Endodermal cell (in vitro differentiated cells): Measurements from ENCODE around the gene TBL1XR1. TPM values are rescaled to one million over a fixed set of nuclear protein-coding genes. Genes with fewer than 3 reads are reported as not detected.

Experiments
- DNase-seq: peaks from one replicate; pipeline ENCODE4 v3.0.0-alpha.2; 2017
- H3K27ac ChIP-seq: 2 replicates; pipeline ENCODE4 v1.5.1; 2013; ENCODE audit warnings: mild to moderate bottlenecking, low read depth, low read length, moderate library complexity
- H3K27me3 ChIP-seq: 2 replicates; pipeline ENCODE4 v1.6.1; 2013; ENCODE audit warnings: mild to moderate bottlenecking, low read length, moderate library complexity; ENCODE audit not compliant: insufficient read depth, control insufficient read depth, poor library complexity, severe bottlenecking
- H3K36me3 ChIP-seq: 2 replicates; pipeline ENCODE4 v1.7.0; 2013; ENCODE audit warnings: mild to moderate bottlenecking, low read length, moderate library complexity; ENCODE audit not compliant: control insufficient read depth, insufficient read depth
- H3K4me1 ChIP-seq: one replicate; pipeline ENCODE4 v1.7.0; 2013; ENCODE audit warnings: low read length; ENCODE audit not compliant: control insufficient read depth, insufficient read depth
- H3K4me3 ChIP-seq: 2 replicates; pipeline ENCODE4 v1.5.1; 2013; ENCODE audit warnings: mild to moderate bottlenecking, low read length, moderate library complexity
- H3K9ac ChIP-seq: 2 replicates; pipeline ENCODE4 v1.6.1; 2013; ENCODE audit warnings: mild to moderate bottlenecking, low read length, moderate library complexity; ENCODE audit not compliant: poor library complexity, severe bottlenecking; ENCODE audit errors: extremely low read depth
- H3K9me3 ChIP-seq: 2 replicates; pipeline ENCODE4 v1.6.1; 2013; ENCODE audit warnings: mild to moderate bottlenecking, low read length, moderate library complexity; ENCODE audit not compliant: control insufficient read depth
- H3K27ac Mint-ChIP-seq: 2 replicates; pipeline ENCODE4 v1.8.0; 2020; ENCODE audit warnings: mixed read lengths
- H3K27me3 Mint-ChIP-seq: 2 replicates; pipeline ENCODE4 v1.8.0; 2021; ENCODE audit warnings: mild to moderate bottlenecking, mixed read lengths; ENCODE audit not compliant: insufficient read depth
- H3K36me3 Mint-ChIP-seq: 2 replicates; pipeline ENCODE4 v1.8.0; 2020; ENCODE audit warnings: low read depth, mixed read lengths
- H3K4me1 Mint-ChIP-seq: 2 replicates; pipeline ENCODE4 v1.8.0; 2020; ENCODE audit warnings: mixed read lengths
- H3K4me3 Mint-ChIP-seq: 2 replicates; pipeline ENCODE4 v1.8.0; 2020; ENCODE audit warnings: mild to moderate bottlenecking, moderate library complexity, mixed read lengths
- H3K9me3 Mint-ChIP-seq: 2 replicates; pipeline ENCODE4 v1.8.0; 2020; ENCODE audit warnings: mild to moderate bottlenecking, mixed read lengths
- CTCF ChIP-seq: fragments of 200-600 bp; sonication (generic); conservative IDR thresholded peaks from 2 replicates; pipeline ENCODE4 v1.5.0; 2021; ENCODE audit warnings: antibody characterized with exemption, mild to moderate bottlenecking
- WGBS, 2 experiments: methylation state at CpG; one replicate each; pipeline versions ENCODE4 v1.1.5 to v1.1.7; 2013; ENCODE audit warnings: missing lambda C conversion rate in 2 of 2, mixed read lengths in 1 of 2; ENCODE audit not compliant: insufficient coverage in 1 of 2, insufficient read length in 1 of 2; 5-methylcytosine and 5-hydroxymethylcytosine counted together
- total RNA-seq, 2 donors: library from RNA; stranded (reverse); fragmentation: NEBNext Ultra II Directional in 1 of 2; extraction: Animal tissue kit (Norgen Biotek cat#: 25700) in 1 of 2; gene quantifications; 2 replicates in 1 of 2; 3 replicates in 1 of 2; pipeline ENCODE4 v1.2.1, GENCODE V29; 2021

TBL1XR1 gene
- total RNA-seq, 2 donors from 2014 or later, result 235 to 273 TPM

- TF ChIP-seq CTCF, result no peak
- Histone ChIP-seq H3K4me3 (no peak overlapping the region), H3K27ac (no peak overlapping the region), H3K36me3 (peaks cover 59% of the 10 kb centered on the region), H3K27me3 (no peaks in the 10 kb centered on the region), H3K9ac (no peak overlapping the region), H3K4me1 (peaks cover 14% of the 10 kb centered on the region), H3K9me3 (no peaks in the 10 kb centered on the region)
- Mint-ChIP-seq H3K36me3 (peaks cover 8% of the 10 kb centered on the region), H3K4me1 (peaks cover 50% of the 10 kb centered on the region), H3K4me3 (no peak overlapping the region), H3K27me3 (no peaks in the 10 kb centered on the region), H3K27ac (peak overlapping the region; percentile 13), H3K9me3 (no peaks in the 10 kb centered on the region)
- no peak for DNase-seq
- 91 to 100% methylated on average over 2 of the region's 2 CpGs for WGBS, 2 experiments
Observed at GRCh38 chr3:177145954-177146353, 51.3 kb downstream of the TBL1XR1 start.

GRCh38 chr3:177145381-177145780 lies 51.9 kb downstream of the TBL1XR1 start:
- WGBS, 2 experiments, result 88% methylated on average over 1 of the region's 1 CpG; no CpG with 5 or more reads in 1 of the 2 experiments
- Mint-ChIP-seq H3K27ac (no peak overlapping the region), H3K27me3 (no peaks in the 10 kb centered on the region), H3K36me3 (peaks cover 8% of the 10 kb centered on the region), H3K9me3 (no peaks in the 10 kb centered on the region), H3K4me3 (no peak overlapping the region), H3K4me1 (peaks cover 46% of the 10 kb centered on the region)
- no peak for TF ChIP-seq CTCF
- no peak overlapping the region for H3K9ac ChIP-seq
- no peaks in the 10 kb centered on the region for H3K27me3 ChIP-seq
- DNase-seq, result no peak
- no peak overlapping the region for H3K27ac ChIP-seq
- H3K36me3 ChIP-seq, result peaks cover 57% of the 10 kb centered on the region
- H3K4me1 ChIP-seq, result peaks cover 12% of the 10 kb centered on the region
- H3K9me3 ChIP-seq, result no peaks in the 10 kb centered on the region
- no peak overlapping the region for H3K4me3 ChIP-seq

- no peak overlapping the region for H3K27ac ChIP-seq
- no peak for TF ChIP-seq CTCF
- no peaks in the 10 kb centered on the region for H3K27me3 Mint-ChIP-seq
- no peak overlapping the region for H3K9ac ChIP-seq
- H3K27ac Mint-ChIP-seq, result peak overlapping the region; percentile 48
- no peaks in the 10 kb centered on the region for H3K27me3 ChIP-seq
- peaks cover 8% of the 10 kb centered on the region for H3K36me3 Mint-ChIP-seq
- H3K4me1 Mint-ChIP-seq, result peaks cover 41% of the 10 kb centered on the region
- H3K4me1 ChIP-seq, result peaks cover 10% of the 10 kb centered on the region
- H3K4me3 ChIP-seq, result no peak overlapping the region
- no peaks in the 10 kb centered on the region for H3K9me3 Mint-ChIP-seq
- H3K36me3 ChIP-seq, result peaks cover 56% of the 10 kb centered on the region
- no peak overlapping the region for H3K4me3 Mint-ChIP-seq
- 94 to 100% methylated on average over 1 to 3 of the region's 3 CpGs for WGBS, 2 experiments
- no peaks in the 10 kb centered on the region for H3K9me3 ChIP-seq
- no peak for DNase-seq
Observed at GRCh38 chr3:177144922-177145321, 52.4 kb downstream of the TBL1XR1 start.
